GM18520 (cell line): ENCODE data around the gene RXFP1.
"Not testable (repeated sequence)": the region's sequence is repeated elsewhere in the genome, so short reads cannot be mapped to it uniquely, and the experiment has no call there.

Experiments
- ATAC-seq: cut with Tn5 transposase; IDR thresholded peaks from one replicate; pipeline ENCODE4 v1.9.1; 2021; ENCODE audit not compliant: unreplicated experiment

RXFP1 gene

DNA sequence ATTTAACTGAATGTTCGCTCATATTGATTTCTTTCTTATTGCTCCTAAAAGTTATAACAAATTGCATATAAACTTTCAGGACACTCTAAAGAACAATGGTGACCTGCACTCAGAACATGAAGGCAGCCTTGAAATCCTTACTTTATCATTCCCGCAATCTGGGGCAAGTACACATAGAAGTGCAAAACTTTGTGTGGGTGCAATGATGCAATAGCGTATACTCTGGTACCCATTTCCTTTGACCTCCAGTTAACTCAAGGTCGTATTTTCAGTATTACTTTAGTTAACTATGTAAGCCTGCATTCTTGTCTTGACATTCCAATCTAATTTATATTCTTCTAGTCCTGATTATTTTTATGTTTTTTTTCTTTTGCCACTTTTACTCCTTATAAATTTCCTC, 85.3 kb downstream of the RXFP1 start:
- ATAC-seq, result no peak

GRCh38 chr4:158609116-158609515, 87.4 kb downstream of the RXFP1 start:
- ATAC-seq, result no peak

GRCh38 chr4:158610790-158611189, 89.1 kb downstream of the RXFP1 start:
- ATAC-seq, result peak; percentile 75

GRCh38 chr4:158613046-158613445, 91.4 kb downstream of the RXFP1 start:
- no peak for ATAC-seq

GRCh38 chr4:158617956-158618355, 96.3 kb downstream of the RXFP1 start:
- no peak for ATAC-seq

DNA sequence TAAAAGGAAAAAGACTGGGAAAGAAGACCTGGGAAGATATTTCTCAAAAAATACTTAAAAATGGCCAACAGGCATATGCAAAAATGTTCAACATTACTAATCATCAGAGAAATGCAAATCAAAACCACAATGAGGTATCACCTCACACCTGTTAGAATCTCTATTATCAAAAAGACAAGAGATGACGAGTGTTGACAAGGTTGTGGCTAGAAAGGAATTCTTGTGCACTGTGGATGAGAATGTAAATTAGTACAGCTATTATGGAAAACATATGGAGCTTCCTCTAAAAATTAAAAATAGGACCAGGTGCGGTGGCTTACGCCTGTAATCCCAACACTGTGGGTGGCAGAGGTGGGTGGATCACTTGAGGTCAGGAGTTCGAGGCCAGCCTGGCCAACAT, 100.0 kb downstream of the RXFP1 start:
- ATAC-seq, result peak; percentile 48

- ATAC-seq, result no peak
These were observed 100.6 kb downstream of the RXFP1 start for GRCh38 chr4:158622251-158622650.

GRCh38 chr4:158624889-158625478, 103.3 kb downstream of the RXFP1 start:
- ATAC-seq, result peak; percentile 82

GRCh38 chr4:158625544-158625943, 103.9 kb downstream of the RXFP1 start:
- ATAC-seq, result no peak

DNA sequence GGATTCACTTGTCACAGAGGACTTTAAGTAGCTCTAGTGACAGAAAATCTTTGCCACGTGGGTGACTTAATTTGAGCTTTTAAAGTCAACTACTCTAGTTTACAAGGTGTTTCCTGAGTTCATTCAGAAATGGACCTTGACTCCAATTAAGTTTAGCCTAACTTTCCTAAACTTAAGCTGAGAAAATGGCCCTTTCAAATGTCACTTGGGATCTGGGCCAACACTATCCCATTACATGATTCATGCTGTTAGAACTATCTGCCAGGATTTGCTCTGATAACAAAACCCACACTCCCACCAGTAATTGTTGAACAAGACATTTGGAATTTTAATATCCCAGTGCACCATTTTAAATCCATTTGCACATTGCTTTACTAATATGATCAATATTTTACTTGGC, 109.2 kb downstream of the RXFP1 start:
- no peak for ATAC-seq

DNA sequence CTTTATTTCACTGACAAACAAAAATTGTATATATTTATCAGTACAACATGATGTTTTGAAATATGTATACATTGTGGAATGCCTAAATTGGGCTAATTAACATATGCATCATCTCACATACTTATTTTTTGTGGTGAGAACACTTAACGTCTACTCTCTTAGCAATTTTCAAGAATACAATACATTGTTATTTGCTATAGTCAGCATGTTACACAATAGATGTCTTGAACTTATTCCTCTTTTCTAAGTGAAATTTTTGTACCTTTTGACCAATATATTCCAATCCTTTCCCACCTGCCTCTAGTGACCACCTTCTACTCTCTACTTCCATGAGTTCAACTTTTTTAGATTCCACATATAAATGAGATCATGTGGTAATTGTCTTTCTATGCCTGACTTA, 114.9 kb downstream of the RXFP1 start:
- ATAC-seq, result no peak

DNA sequence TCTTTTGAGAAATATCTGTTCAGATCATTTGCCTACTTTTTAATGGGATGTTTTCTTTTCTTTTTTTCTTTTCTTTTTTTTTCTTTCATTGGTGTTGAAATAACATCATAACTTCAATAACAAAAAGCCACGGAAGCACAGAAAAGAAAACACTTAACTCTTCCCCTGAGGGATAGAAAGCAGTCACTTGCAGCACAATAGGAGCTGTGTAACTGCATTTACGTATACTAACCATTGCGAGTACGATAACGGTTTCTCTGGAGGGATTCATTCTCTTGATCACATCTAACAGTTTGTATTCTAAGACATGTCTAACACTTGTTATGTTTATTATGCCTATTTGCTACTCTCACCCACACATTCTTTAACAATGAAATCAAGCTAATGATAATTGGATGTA, 122.7 kb downstream of the RXFP1 start:
- ATAC-seq, result no peak

DNA sequence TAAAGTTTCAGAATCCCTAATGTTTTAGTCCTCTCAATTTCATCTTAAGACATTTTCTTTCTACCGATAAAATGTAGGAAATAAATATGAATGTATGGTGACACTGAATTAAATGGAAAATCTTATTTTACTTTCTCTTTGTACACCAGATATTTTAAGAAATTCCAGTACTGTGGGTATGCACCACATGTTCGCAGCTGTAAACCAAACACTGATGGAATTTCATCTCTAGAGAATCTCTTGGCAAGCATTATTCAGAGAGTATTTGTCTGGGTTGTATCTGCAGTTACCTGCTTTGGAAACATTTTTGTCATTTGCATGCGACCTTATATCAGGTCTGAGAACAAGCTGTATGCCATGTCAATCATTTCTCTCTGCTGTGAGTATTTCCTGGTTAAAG, 123.1 kb downstream of the RXFP1 start:
- ATAC-seq, result no peak

DNA sequence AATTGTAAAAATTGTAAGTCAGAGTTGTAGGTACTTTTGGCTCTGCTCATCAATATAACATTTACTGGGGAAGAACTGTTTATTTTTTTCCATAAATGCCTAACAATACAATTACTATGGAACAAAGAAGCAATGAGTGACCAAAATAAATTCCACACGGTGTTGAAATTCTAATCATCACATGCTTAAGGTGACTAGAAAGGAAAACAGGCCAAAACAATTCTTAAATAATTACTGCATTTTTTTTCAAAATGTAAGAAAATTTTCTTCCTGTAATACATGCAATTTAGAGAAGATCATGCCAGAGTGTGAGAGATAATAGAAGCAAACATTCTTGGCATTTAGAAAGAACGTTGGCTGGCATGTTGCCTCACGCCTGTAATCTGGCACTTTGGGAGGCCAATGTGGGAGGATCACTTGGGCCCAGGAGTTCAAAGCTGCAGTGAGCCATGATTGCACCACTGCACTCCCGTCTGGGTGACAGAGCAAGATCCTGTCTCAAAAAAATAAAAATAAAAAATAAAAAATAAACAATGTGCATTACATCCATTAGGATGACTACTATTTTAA, 127.5 kb downstream of the RXFP1 start:
- ATAC-seq, result no peak

- no peak for ATAC-seq
These were observed 131.2 kb downstream of the RXFP1 start for GRCh38 chr4:158652920-158653319.

- no peak for ATAC-seq
These were observed 134.8 kb downstream of the RXFP1 start for GRCh38 chr4:158656439-158656838.

DNA sequence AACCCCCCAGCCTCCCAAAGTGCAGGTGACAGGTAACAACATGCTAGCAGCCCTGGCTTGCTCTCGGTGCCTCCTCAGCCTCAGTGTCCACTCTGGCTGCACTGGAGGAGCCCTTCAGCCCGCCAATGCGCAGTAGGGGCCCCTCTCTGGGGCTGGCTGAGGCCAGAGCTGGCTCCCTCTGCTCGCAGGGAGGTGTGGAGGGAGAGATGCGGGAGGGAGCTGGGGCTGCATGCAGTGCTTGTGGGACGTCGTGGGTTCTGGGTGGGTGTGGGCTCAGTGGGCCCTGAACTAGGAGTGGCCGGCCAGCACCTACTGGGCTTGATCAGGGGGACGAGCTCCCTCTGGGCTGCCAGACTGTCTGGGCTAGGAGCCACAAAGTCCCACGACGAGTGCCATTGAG, 135.6 kb downstream of the RXFP1 start:
- ATAC-seq, result no peak

DNA sequence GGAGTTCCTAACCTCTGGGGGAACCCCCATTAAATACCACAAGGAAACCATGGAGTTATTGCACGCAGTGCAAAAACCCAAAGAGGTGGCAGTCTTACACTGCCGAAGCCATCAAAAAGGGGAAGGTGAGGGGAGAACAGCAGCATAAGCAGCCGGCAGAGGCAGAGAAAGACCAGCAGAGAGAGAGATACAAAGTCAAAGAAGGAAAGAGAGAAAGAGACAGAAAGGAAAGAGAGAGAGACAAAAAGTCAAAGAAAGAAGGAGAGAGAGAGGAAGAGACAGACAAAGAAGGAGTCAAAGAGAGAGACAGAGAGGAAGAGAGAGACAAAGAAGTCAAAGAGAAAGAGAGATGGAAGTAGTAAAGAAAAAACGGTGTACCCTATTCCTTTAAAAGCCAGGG, 141.6 kb downstream of the RXFP1 start:
- not testable (repeated sequence) for ATAC-seq

DNA sequence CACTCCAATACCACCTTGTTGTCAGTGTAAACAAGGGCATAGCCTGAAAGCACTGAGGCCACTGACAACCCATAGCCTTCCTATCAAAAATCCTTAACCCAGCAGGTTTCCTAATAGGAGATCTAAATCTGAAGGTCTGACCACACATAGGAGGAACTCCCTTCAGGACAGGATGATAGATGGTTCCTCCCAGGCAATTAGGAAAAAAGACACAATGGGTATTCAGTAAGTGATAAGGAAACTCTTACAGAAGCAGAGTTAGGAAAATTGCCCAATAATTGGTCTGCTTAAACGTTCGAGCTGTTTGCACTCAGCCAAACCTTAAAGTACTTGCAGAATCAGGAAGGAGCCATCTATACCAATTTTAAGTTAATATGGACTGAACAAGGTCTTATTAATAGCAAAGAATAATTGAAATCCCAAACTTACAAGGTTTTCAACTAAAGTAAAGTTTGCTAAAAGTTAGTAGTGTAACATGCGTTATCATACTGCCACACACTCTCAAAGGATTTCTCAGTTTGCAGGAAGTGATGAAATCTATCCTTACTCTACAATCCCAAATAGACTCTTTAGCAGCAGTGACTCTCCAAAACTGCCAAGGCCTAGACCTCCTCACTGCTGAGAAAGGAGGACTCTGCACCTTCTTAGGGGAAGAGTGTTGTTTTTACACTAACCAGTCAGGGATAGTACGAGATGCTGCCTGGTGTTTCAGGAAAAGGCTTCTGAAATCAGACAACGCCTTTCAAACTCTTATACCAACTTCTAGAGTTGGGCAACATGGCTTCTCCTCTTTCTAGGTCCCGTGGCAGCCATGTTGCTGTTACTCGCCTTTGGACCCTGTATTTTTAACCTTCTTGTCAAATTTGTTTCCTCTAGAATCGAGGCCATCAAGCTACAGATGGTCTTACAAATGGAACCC, 142.3 kb downstream of the RXFP1 start:
- ATAC-seq, result not testable (repeated sequence)

- ATAC-seq, result no peak
These were observed 143.1 kb downstream of the RXFP1 start for GRCh38 chr4:158664806-158665205.

GRCh38 chr4:158666892-158667291, 145.2 kb downstream of the RXFP1 start:
- no peak for ATAC-seq

- ATAC-seq, result no peak
These were observed 146.0 kb downstream of the RXFP1 start for GRCh38 chr4:158667651-158668198.
